Esophagus squamous epithelium (tissue), 4 donors: ENCODE data around the gene TAAR9.

Experiments
- POLR2A ChIP-seq, 4 donors: fragments of 450-650 bp; IDR thresholded peaks; one replicate each; pipeline ENCODE4 v1.6.1; 2017; ENCODE audit warnings: antibody characterized with exemption in 4 of 4, mild to moderate bottlenecking in 4 of 4, moderate library complexity in 3 of 4
- TF ChIP-seq, protein P1 (sequence below), 6 experiments: fragments of 450-650 bp in 4 of 6; fragments of 200-600 bp in 2 of 6; sonication (generic) in 2 of 6; IDR thresholded peaks; one replicate each; pipeline ENCODE4 v1.5.1; 2016 to 2019; ENCODE audit warnings: antibody characterized with exemption in 6 of 6, mild to moderate bottlenecking in 4 of 6, moderate library complexity in 4 of 6

DNA sequence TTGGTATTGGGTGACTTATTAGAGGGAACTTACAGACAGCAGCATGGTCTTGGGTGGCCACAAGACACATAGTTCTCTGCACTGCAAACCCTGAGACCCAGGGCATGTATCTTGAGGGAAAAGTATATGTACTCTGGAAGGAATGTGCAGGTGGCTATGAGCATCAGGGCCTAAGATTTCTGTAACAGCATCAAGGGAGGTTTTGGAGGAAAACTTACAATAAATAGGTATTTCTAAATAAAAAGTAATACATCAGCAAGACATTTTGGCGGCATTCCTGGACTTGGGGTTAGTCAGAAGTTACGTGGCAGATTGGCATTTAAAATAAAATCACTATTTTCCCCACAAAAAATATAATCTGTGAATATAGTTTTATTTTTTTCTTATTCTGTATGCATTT is 17.1 kb upstream of the TAAR9 start:
- TF ChIP-seq, protein P1, sequence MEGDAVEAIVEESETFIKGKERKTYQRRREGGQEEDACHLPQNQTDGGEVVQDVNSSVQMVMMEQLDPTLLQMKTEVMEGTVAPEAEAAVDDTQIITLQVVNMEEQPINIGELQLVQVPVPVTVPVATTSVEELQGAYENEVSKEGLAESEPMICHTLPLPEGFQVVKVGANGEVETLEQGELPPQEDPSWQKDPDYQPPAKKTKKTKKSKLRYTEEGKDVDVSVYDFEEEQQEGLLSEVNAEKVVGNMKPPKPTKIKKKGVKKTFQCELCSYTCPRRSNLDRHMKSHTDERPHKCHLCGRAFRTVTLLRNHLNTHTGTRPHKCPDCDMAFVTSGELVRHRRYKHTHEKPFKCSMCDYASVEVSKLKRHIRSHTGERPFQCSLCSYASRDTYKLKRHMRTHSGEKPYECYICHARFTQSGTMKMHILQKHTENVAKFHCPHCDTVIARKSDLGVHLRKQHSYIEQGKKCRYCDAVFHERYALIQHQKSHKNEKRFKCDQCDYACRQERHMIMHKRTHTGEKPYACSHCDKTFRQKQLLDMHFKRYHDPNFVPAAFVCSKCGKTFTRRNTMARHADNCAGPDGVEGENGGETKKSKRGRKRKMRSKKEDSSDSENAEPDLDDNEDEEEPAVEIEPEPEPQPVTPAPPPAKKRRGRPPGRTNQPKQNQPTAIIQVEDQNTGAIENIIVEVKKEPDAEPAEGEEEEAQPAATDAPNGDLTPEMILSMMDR (IDR thresholded peaks at IDR 0.05), result no peak
- no peak for TF ChIP-seq POLR2A (IDR thresholded peaks at IDR 0.05)
